Endothelial cell (in vitro differentiated cells): Measurements from ENCODE around the gene BHLHE23. TPM values are rescaled to one million over a fixed set of nuclear protein-coding genes. Genes with fewer than 3 reads are reported as not detected.

Experiments used
- DNase-seq: peaks from one replicate; pipeline ENCODE4 v3.0.0; 2021; ENCODE audit warnings: low spot score
- H3K27ac Mint-ChIP-seq: one replicate; pipeline ENCODE4 v1.8.0; 2021; ENCODE audit warnings: mixed read lengths, inconsistent platforms; ENCODE audit not compliant: unreplicated experiment
- H3K27me3 Mint-ChIP-seq: one replicate; pipeline ENCODE4 v1.8.0; 2021; ENCODE audit warnings: mild to moderate bottlenecking, moderate library complexity, mixed read lengths, inconsistent platforms; ENCODE audit not compliant: unreplicated experiment
- H3K36me3 Mint-ChIP-seq: one replicate; pipeline ENCODE4 v1.8.0; 2021; ENCODE audit warnings: mild to moderate bottlenecking, low read depth, mixed read lengths, inconsistent platforms; ENCODE audit not compliant: unreplicated experiment
- H3K4me1 Mint-ChIP-seq: one replicate; pipeline ENCODE4 v1.8.0; 2021; ENCODE audit warnings: mild to moderate bottlenecking, mixed read lengths, inconsistent platforms; ENCODE audit not compliant: unreplicated experiment
- H3K4me3 Mint-ChIP-seq: one replicate; pipeline ENCODE4 v1.8.0; 2021; ENCODE audit warnings: mild to moderate bottlenecking, mixed read lengths, inconsistent platforms; ENCODE audit not compliant: unreplicated experiment
- H3K9me3 Mint-ChIP-seq: one replicate; pipeline ENCODE4 v1.8.0; 2021; ENCODE audit warnings: mixed read lengths, inconsistent platforms; ENCODE audit not compliant: unreplicated experiment
- CTCF ChIP-seq: fragments of 200-600 bp; sonication (generic); IDR thresholded peaks from one replicate; pipeline ENCODE4 v1.5.0; 2021; ENCODE audit warnings: antibody characterized with exemption; ENCODE audit not compliant: unreplicated experiment
- total RNA-seq: library from RNA; stranded (reverse); fragmentation: NEBNext Ultra II Directional; extraction: Animal tissue kit (Norgen Biotek cat#: 25700); gene quantifications from one replicate; pipeline ENCODE4 v1.2.1, GENCODE V29; 2021; ENCODE audit not compliant: unreplicated experiment

The BHLHE23 gene
- total RNA-seq, 1 donor from 2014 or later = not detected

- peaks cover 5% of the 10 kb centered on the region for H3K4me1 Mint-ChIP-seq
- peaks cover 15% of the 10 kb centered on the region for H3K27me3 Mint-ChIP-seq
- no peaks in the 10 kb centered on the region for H3K9me3 Mint-ChIP-seq
- peaks cover 6% of the 10 kb centered on the region for H3K36me3 Mint-ChIP-seq
- DNase-seq = no peak
- no peak overlapping the region for H3K27ac Mint-ChIP-seq
- TF ChIP-seq CTCF = no peak
- no peak overlapping the region for H3K4me3 Mint-ChIP-seq
Measured at GRCh38 chr20:63022501-63022900, 15.7 kb upstream of the BHLHE23 start.

- Mint-ChIP-seq H3K27ac (no peak overlapping the region), H3K4me1 (peaks cover 2% of the 10 kb centered on the region), H3K36me3 (peaks cover 6% of the 10 kb centered on the region), H3K27me3 (peaks cover 11% of the 10 kb centered on the region), H3K4me3 (no peak overlapping the region), H3K9me3 (no peaks in the 10 kb centered on the region)
- DNase-seq = no peak
- no peak for TF ChIP-seq CTCF
Measured at GRCh38 chr20:63021356-63022321, 14.9 kb upstream of the BHLHE23 start.

- Mint-ChIP-seq H3K4me3 (no peak overlapping the region), H3K27ac (no peak overlapping the region), H3K36me3 (peaks cover 6% of the 10 kb centered on the region), H3K27me3 (peaks cover 15% of the 10 kb centered on the region), H3K9me3 (no peaks in the 10 kb centered on the region), H3K4me1 (peaks cover 2% of the 10 kb centered on the region)
- no peak for DNase-seq
- no peak for TF ChIP-seq CTCF
Measured at GRCh38 chr20:63020681-63021080, 13.9 kb upstream of the BHLHE23 start.

GRCh38 chr20:63017826-63018411 is 11.2 kb upstream of the BHLHE23 start:
- no peak for TF ChIP-seq CTCF

More at GRCh38 chr20:63017826-63018411, 11.2 kb upstream of the BHLHE23 start:
- peaks cover 9% of the 10 kb centered on the region for H3K36me3 Mint-ChIP-seq
- H3K9me3 Mint-ChIP-seq = peaks cover 6% of the 10 kb centered on the region
- peaks cover 17% of the 10 kb centered on the region for H3K27me3 Mint-ChIP-seq
- H3K4me1 Mint-ChIP-seq = peaks cover 6% of the 10 kb centered on the region
- no peak for DNase-seq
- no peak overlapping the region for H3K4me3 Mint-ChIP-seq
- H3K27ac Mint-ChIP-seq = no peak overlapping the region
